HepG2 (cell line): ENCODE results near the gene HLA-DMB. TPM values are rescaled to one million over a fixed set of nuclear protein-coding genes. Genes with fewer than 3 reads are reported as not detected.

Source experiments
- BRD4 ChIP-seq: sonication (generic); formaldehyde crosslinking; IDR thresholded peaks from 2 replicates; pipeline ENCODE4 v1.4.0; 2020; ENCODE audit warnings: missing genetic modification reagents
- HES4 ChIP-seq: sonication (generic); formaldehyde crosslinking; IDR thresholded peaks from 2 replicates; pipeline ENCODE4 v1.9.0; 2021; ENCODE audit warnings: mild to moderate bottlenecking, missing genetic modification reagents, borderline replicate concordance
- RAD21 ChIP-seq: fragments of 450-650 bp; formaldehyde crosslinking; IDR thresholded peaks from 2 replicates; pipeline ENCODE4 v1.5.0; 2020; ENCODE audit warnings: mild to moderate bottlenecking
- SP1 ChIP-seq, 2 experiments: fragments of 450-650 bp in 1 of 2; sonication (generic) in 1 of 2; formaldehyde crosslinking in 1 of 2; IDR thresholded peaks; 2 replicates each; pipeline versions ENCODE4 v1.4.0 to v1.6.1; 2016 to 2020; ENCODE audit warnings: missing genetic modification reagents in 1 of 2
- SP4 ChIP-seq: sonication (generic); formaldehyde crosslinking; IDR thresholded peaks from 2 replicates; pipeline ENCODE4 v1.8.1; 2023; ENCODE audit warnings: mild to moderate bottlenecking, missing genetic modification reagents
- TBL1XR1 ChIP-seq: fragments of 150-350 bp; IDR thresholded peaks from 2 replicates; pipeline ENCODE4 v1.6.1; 2014; ENCODE audit warnings: borderline replicate concordance, low read length; ENCODE audit not compliant: partially characterized antibody
- TCF7L2 ChIP-seq: IDR thresholded peaks from 2 replicates; pipeline ENCODE4 v1.6.1; 2011; ENCODE audit warnings: mild to moderate bottlenecking, low read depth, low read length, moderate library complexity
- YY1 ChIP-seq: IDR thresholded peaks from 2 replicates; pipeline ENCODE4 v1.6.1; 2011; ENCODE audit warnings: low read length, low read depth, moderate library complexity, mild to moderate bottlenecking; ENCODE audit not compliant: insufficient read depth, insufficient replicate concordance
- ZNF484 ChIP-seq: sonication (generic); formaldehyde crosslinking; IDR thresholded peaks from 2 replicates; pipeline ENCODE4 v1.5.1; 2020; ENCODE audit warnings: mild to moderate bottlenecking, low read depth, missing genetic modification reagents, borderline replicate concordance
- ZNF629 ChIP-seq: sonication (generic); formaldehyde crosslinking; conservative IDR thresholded peaks from 2 replicates; pipeline ENCODE4 v1.5.0; 2020; ENCODE audit warnings: missing genetic modification reagents
- ZNF878 ChIP-seq: sonication (generic); formaldehyde crosslinking; IDR thresholded peaks from 2 replicates; pipeline ENCODE4 v1.8.1; 2023; ENCODE audit warnings: mild to moderate bottlenecking, missing genetic modification reagents, moderate library complexity
- polyA plus RNA-seq, 8 experiments: library from polyadenylated mRNA; depleted of rRNA in 3 of 8; stranded (reverse) in 7 of 8; unstranded in 1 of 8; fragments of >200 nt; fragmentation: Illumina TruSeq in 4 of 8; extraction: Trizol in 4 of 8; gene quantifications; 2 replicates each; pipeline versions ENCODE4 v1.2.1 to v1.2.3, GENCODE V29; 2011 to 2016; ENCODE audit warnings: low read depth in 4 of 8, missing spikeins in 1 of 8, mixed read lengths in 1 of 8; ENCODE audit not compliant: insufficient read depth in 1 of 8
- total RNA-seq, 5 experiments: library from RNA; depleted of rRNA; stranded (reverse); fragments of >200 nt; fragmentation: Illumina TruSeq; extraction: Trizol; gene quantifications; 2 replicates each; pipeline ENCODE4 v1.2.3, GENCODE V29; 2016; ENCODE audit warnings: low read depth in 1 of 5
- TF ChIP-seq, protein P1 (sequence below): sonication (generic); formaldehyde crosslinking; IDR thresholded peaks from 2 replicates; pipeline ENCODE4 v1.4.0; 2020; ENCODE audit warnings: missing genetic modification reagents
- TF ChIP-seq, protein P2 (sequence below): sonication (generic); formaldehyde crosslinking; IDR thresholded peaks from 2 replicates; pipeline ENCODE4 v1.5.0; 2020; ENCODE audit warnings: mild to moderate bottlenecking, missing genetic modification reagents, borderline replicate concordance
- TF ChIP-seq, protein P3 (sequence below): sonication (generic); formaldehyde crosslinking; IDR thresholded peaks from 2 replicates; pipeline ENCODE4 v1.4.0; 2020; ENCODE audit warnings: missing genetic modification reagents, mild to moderate bottlenecking, borderline replicate concordance

HLA-DMB gene
- total and polyA plus RNA-seq, 2 of the 13 experiments (the other 11 are each of a cell fraction or from before 2014, with no cell fraction given): not detected

DNA sequence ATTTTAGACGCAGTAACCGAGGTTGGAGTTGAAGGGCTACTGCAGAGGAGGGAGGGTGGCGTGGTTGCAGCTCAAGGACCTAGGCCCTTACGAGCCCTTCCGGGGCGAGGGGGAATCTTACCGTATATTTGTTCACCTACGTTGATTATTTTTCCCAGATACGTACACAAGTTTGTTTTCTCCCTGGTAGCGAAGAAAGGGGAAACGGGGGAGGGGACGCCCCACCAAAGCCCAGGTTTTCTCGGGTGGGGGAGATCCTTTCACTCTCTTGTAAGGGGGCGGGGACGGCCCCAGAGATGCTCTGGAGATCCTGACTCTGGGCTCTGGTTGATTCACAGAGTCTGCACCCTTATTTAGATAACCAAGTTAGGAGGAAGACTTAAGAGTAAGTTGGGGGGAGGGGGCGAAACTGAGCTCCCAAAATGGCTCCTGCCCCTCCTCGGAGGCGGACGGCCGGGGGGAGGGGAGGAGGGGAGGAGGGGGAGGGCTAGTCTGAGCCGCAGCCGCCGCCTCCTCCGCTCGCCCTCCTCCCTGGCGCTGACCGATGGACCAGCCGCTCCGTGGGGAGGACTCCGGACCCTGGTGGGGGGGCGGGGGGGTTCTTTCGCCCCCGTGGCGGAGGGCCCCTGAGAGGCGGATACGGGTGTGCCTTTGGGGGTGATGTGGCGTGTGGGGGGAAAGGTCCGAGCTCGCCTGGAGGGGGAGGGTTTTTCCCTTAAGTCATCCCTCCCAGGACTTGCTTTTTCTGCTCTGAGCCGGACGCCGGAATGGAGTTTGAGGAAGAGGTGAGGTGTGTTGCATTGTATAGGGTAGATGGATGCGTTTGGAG, 29.8 kb upstream of the HLA-DMB start (continued):
- TF ChIP-seq, protein P1, sequence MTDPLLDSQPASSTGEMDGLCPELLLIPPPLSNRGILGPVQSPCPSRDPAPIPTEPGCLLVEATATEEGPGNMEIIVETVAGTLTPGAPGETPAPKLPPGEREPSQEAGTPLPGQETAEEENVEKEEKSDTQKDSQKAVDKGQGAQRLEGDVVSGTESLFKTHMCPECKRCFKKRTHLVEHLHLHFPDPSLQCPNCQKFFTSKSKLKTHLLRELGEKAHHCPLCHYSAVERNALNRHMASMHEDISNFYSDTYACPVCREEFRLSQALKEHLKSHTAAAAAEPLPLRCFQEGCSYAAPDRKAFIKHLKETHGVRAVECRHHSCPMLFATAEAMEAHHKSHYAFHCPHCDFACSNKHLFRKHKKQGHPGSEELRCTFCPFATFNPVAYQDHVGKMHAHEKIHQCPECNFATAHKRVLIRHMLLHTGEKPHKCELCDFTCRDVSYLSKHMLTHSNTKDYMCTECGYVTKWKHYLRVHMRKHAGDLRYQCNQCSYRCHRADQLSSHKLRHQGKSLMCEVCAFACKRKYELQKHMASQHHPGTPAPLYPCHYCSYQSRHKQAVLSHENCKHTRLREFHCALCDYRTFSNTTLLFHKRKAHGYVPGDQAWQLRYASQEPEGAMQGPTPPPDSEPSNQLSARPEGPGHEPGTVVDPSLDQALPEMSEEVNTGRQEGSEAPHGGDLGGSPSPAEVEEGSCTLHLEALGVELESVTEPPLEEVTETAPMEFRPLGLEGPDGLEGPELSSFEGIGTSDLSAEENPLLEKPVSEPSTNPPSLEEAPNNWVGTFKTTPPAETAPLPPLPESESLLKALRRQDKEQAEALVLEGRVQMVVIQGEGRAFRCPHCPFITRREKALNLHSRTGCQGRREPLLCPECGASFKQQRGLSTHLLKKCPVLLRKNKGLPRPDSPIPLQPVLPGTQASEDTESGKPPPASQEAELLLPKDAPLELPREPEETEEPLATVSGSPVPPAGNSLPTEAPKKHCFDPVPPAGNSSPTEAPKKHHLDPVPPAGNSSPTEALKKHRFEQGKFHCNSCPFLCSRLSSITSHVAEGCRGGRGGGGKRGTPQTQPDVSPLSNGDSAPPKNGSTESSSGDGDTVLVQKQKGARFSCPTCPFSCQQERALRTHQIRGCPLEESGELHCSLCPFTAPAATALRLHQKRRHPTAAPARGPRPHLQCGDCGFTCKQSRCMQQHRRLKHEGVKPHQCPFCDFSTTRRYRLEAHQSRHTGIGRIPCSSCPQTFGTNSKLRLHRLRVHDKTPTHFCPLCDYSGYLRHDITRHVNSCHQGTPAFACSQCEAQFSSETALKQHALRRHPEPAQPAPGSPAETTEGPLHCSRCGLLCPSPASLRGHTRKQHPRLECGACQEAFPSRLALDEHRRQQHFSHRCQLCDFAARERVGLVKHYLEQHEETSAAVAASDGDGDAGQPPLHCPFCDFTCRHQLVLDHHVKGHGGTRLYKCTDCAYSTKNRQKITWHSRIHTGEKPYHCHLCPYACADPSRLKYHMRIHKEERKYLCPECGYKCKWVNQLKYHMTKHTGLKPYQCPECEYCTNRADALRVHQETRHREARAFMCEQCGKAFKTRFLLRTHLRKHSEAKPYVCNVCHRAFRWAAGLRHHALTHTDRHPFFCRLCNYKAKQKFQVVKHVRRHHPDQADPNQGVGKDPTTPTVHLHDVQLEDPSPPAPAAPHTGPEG: 0 out of 2 replicates have a peak, but pooled peaks have one; percentile 4
- 0 out of 2 replicates have a peak, but pooled peaks have one; percentile 41 for TF ChIP-seq SP4 (CRISPR knock-in tag)
- peak; percentile 58; the same call in 1 of the 2 replicates for TF ChIP-seq ZNF878
- peak; percentile 4; the same call in 1 of the 2 replicates for TF ChIP-seq BRD4
- no peak for TF ChIP-seq SP1 (IDR thresholded peaks at IDR 0.05)
- TF ChIP-seq SP1 (CRISPR knock-in tag; IDR thresholded peaks at IDR 0.05): 0 out of 2 replicates have a peak, but pooled peaks have one; percentile 35
- TF ChIP-seq ZNF629: no peak
- TF ChIP-seq TCF7L2: no peak
- peak; percentile 71 for TF ChIP-seq YY1
- TF ChIP-seq TBL1XR1: peak; percentile 45
- TF ChIP-seq, protein P2, sequence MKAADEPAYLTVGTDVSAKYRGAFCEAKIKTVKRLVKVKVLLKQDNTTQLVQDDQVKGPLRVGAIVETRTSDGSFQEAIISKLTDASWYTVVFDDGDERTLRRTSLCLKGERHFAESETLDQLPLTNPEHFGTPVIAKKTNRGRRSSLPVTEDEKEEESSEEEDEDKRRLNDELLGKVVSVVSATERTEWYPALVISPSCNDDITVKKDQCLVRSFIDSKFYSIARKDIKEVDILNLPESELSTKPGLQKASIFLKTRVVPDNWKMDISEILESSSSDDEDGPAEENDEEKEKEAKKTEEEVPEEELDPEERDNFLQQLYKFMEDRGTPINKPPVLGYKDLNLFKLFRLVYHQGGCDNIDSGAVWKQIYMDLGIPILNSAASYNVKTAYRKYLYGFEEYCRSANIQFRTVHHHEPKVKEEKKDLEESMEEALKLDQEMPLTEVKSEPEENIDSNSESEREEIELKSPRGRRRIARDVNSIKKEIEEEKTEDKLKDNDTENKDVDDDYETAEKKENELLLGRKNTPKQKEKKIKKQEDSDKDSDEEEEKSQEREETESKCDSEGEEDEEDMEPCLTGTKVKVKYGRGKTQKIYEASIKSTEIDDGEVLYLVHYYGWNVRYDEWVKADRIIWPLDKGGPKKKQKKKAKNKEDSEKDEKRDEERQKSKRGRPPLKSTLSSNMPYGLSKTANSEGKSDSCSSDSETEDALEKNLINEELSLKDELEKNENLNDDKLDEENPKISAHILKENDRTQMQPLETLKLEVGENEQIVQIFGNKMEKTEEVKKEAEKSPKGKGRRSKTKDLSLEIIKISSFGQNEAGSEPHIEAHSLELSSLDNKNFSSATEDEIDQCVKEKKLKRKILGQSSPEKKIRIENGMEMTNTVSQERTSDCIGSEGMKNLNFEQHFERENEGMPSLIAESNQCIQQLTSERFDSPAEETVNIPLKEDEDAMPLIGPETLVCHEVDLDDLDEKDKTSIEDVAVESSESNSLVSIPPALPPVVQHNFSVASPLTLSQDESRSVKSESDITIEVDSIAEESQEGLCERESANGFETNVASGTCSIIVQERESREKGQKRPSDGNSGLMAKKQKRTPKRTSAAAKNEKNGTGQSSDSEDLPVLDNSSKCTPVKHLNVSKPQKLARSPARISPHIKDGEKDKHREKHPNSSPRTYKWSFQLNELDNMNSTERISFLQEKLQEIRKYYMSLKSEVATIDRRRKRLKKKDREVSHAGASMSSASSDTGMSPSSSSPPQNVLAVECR (CRISPR knock-in tag): peak; percentile 46
- TF ChIP-seq, protein P3, sequence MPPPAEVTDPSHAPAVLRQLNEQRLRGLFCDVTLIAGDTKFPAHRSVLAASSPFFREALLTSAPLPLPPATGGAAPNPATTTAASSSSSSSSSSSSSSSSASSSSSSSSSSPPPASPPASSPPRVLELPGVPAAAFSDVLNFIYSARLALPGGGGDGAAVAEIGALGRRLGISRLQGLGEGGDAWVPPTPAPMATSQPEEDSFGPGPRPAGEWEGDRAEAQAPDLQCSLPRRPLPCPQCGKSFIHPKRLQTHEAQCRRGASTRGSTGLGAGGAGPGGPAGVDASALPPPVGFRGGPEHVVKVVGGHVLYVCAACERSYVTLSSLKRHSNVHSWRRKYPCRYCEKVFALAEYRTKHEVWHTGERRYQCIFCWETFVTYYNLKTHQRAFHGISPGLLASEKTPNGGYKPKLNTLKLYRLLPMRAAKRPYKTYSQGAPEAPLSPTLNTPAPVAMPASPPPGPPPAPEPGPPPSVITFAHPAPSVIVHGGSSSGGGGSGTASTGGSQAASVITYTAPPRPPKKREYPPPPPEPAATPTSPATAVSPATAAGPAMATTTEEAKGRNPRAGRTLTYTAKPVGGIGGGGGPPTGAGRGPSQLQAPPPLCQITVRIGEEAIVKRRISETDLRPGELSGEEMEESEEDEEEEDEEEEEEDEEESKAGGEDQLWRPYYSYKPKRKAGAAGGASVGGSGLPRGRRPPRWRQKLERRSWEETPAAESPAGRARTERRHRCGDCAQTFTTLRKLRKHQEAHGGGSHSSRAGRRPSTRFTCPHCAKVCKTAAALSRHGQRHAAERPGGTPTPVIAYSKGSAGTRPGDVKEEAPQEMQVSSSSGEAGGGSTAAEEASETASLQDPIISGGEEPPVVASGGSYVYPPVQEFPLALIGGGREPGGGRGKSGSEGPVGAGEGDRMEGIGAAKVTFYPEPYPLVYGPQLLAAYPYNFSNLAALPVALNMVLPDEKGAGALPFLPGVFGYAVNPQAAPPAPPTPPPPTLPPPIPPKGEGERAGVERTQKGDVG (CRISPR knock-in tag): no peak
- TF ChIP-seq HES4 (CRISPR knock-in tag): 0 out of 2 replicates have a peak, but pooled peaks have one; percentile 46
- peak; percentile 9; the same call in 1 of the 2 replicates for TF ChIP-seq RAD21 (CRISPR knock-in tag)
- TF ChIP-seq ZNF484: no peak
